Measurements from ENCODE around the gene NKPD1.

- TF ChIP-seq JUNB (IDR thresholded peaks at IDR 0.05; ENCODE audit: unreplicated experiment) (no peak), CTCF (conservative IDR thresholded peaks at IDR 0.05; ENCODE audit: low read depth in 2 of 2) (no peak), EZH2 (IDR thresholded peaks at IDR 0.05; ENCODE audit: low read depth, unreplicated experiment) (no peak), POLR2AphosphoS5 (IDR thresholded peaks at IDR 0.05; ENCODE audit: low read depth) (no peak), EZH2phosphoT487 (IDR thresholded peaks at IDR 0.05; ENCODE audit: unreplicated experiment) (no peak), NANOG (IDR thresholded peaks at IDR 0.05; ENCODE audit: borderline replicate concordance) (no peak), REST (IDR thresholded peaks at IDR 0.05; ENCODE audit: unreplicated experiment) (no peak), CREB1 (CRISPR knock-in tag; IDR thresholded peaks at IDR 0.05; ENCODE audit: low read depth) (no peak), ETS1 (IDR thresholded peaks at IDR 0.05) (no peak), ZNF331 (CRISPR knock-in tag; IDR thresholded peaks at IDR 0.05; ENCODE audit: low read depth) (no peak), STAT1 (IDR thresholded peaks at IDR 0.05; ENCODE audit: unreplicated experiment) (no peak), ZNF114 (CRISPR knock-in tag; IDR thresholded peaks at IDR 0.05) (no peak)
Measured at GRCh38 chr19:45156011-45156630, 4.7 kb downstream of the NKPD1 start.
